H1 (cell line): ENCODE results near the gene EIF2S3B. TPM values are rescaled to one million over a fixed set of nuclear protein-coding genes. Genes with fewer than 3 reads are reported as not detected.
A peak's percentile ranks its signal among the peaks of the same experiment; 100 is the strongest.

Experiments
- CTCF ChIA-PET: fragments of 300-600 bp; sonication (Branson Sonifier 250); formaldehyde crosslinking; loops from one replicate; lab custom pipeline; 2021; ENCODE audit not compliant: partially characterized antibody; lab: Charles Lee
- POLR2A ChIA-PET: fragments of 300-600 bp; sonication (Branson Sonifier 250); formaldehyde crosslinking; loops from one replicate; lab custom pipeline; 2021; ENCODE audit warnings: inconsistent platforms; ENCODE audit not compliant: partially characterized antibody; lab: Charles Lee
- DNase-seq, 2 experiments: peaks; one replicate each; pipeline versions ENCODE4 v3.0.0 to v3.0.0-alpha.2; 2010 to 2022; ENCODE audit warnings: low spot score in 2 of 2, low read depth in 1 of 2, mixed read lengths in 1 of 2
- FAIRE-seq: peaks from 2 replicates; lab custom pipeline; 2011; peaks lifted over from hg19 to GRCh38; lab: Jason Lieb, UNC
- H2AFZ ChIP-seq: 2 replicates; pipeline ENCODE4 v1.8.1; 2012; ENCODE audit warnings: low read length, inconsistent platforms
- H2AK5ac ChIP-seq: 2 replicates; pipeline ENCODE4 v1.6.1; 2013; ENCODE audit warnings: low read depth, low read length
- H2BK120ac ChIP-seq: replicated peaks from 2 replicates; pipeline ENCODE3; 2013; ENCODE audit warnings: low read depth, low read length, inconsistent platforms
- H2BK12ac ChIP-seq: 2 replicates; pipeline ENCODE4 v1.6.1; 2013; ENCODE audit warnings: low read depth, low read length
- H2BK15ac ChIP-seq: 2 replicates; pipeline ENCODE4 v1.6.1; 2013; ENCODE audit warnings: low read length
- H2BK20ac ChIP-seq: 2 replicates; pipeline ENCODE4 v1.6.1; 2013; ENCODE audit warnings: low read length
- H2BK5ac ChIP-seq: 2 replicates; pipeline ENCODE4 v1.6.1; 2013; ENCODE audit warnings: low read depth, low read length
- H3K14ac ChIP-seq: 2 replicates; pipeline ENCODE4 v1.6.1; 2013; ENCODE audit warnings: inconsistent platforms; ENCODE audit not compliant: insufficient read length
- H3K18ac ChIP-seq: 2 replicates; pipeline ENCODE4 v1.6.1; 2013; ENCODE audit warnings: low read length; ENCODE audit errors: extremely low read depth
- H3K23ac ChIP-seq: 2 replicates; pipeline ENCODE4 v1.6.1; 2013; ENCODE audit warnings: inconsistent platforms; ENCODE audit not compliant: insufficient read length
- H3K23me2 ChIP-seq: 2 replicates; pipeline ENCODE4 v1.6.1; 2013; ENCODE audit warnings: low read depth, low read length
- H3K27ac ChIP-seq: 2 replicates; pipeline ENCODE4 v1.6.1; 2011; ENCODE audit warnings: low read depth, low read length, inconsistent platforms
- H3K27me3 ChIP-seq, 4 experiments: replicated peaks in 1 of 4; 1 replicate in 1 of 4; 2 replicates in 3 of 4; pipeline versions ENCODE4 v1.6.1 to v1.8.1; 2011 to 2013; ENCODE audit warnings: low read length in 3 of 4, mild to moderate bottlenecking in 3 of 4, inconsistent platforms in 2 of 4, mixed read lengths in 2 of 4, moderate library complexity in 1 of 4; ENCODE audit not compliant: control insufficient read depth in 3 of 4, insufficient read depth in 3 of 4; ENCODE audit errors: extremely low read depth in 1 of 4
- H3K36me3 ChIP-seq, 4 experiments: 2 replicates each; pipeline versions ENCODE4 v1.6.1 to v1.8.1; 2011 to 2013; ENCODE audit warnings: mild to moderate bottlenecking in 4 of 4, low read length in 3 of 4, moderate library complexity in 2 of 4, control low read depth in 1 of 4, inconsistent platforms in 1 of 4; ENCODE audit not compliant: insufficient read depth in 4 of 4, control insufficient read depth in 2 of 4
- H3K4ac ChIP-seq: replicated peaks from 2 replicates; pipeline ENCODE3; 2013; ENCODE audit warnings: low read length, low read depth, mixed read lengths, inconsistent platforms; ENCODE audit not compliant: insufficient read length
- H3K4me1 ChIP-seq, 4 experiments: replicated peaks in 1 of 4; 1 replicate in 1 of 4; 2 replicates in 3 of 4; pipeline versions ENCODE4 v1.6.1 to v1.8.1; 2011 to 2013; ENCODE audit warnings: low read length in 3 of 4, inconsistent platforms in 2 of 4, mixed read lengths in 1 of 4; ENCODE audit not compliant: insufficient read depth in 4 of 4, control insufficient read depth in 3 of 4
- H3K4me2 ChIP-seq, 2 experiments: 2 replicates each; pipeline versions ENCODE4 v1.6.1 to v1.8.1; 2011 to 2013; ENCODE audit warnings: low read depth in 2 of 2, low read length in 2 of 2, control low read depth in 1 of 2, inconsistent platforms in 1 of 2, mild to moderate bottlenecking in 1 of 2; ENCODE audit not compliant: insufficient read depth in 1 of 2
- H3K4me3 ChIP-seq, 4 experiments: fragments of 200-600, 300-600 bp in 1 of 4; sonication (generic), shearing (Covaris generic), sonication (Bioruptor Twin) in 1 of 4; 2 replicates each; pipeline versions ENCODE4 v1.5.1 to v1.8.1; 2011 to 2016; ENCODE audit warnings: low read length in 4 of 4, low read depth in 3 of 4, control low read depth in 2 of 4, inconsistent platforms in 2 of 4, mild to moderate bottlenecking in 2 of 4, mixed read lengths in 1 of 4, moderate library complexity in 1 of 4; ENCODE audit not compliant: insufficient read depth in 2 of 4; ENCODE audit errors: extremely low read depth in 1 of 4
- H3K56ac ChIP-seq: replicated peaks from 2 replicates; pipeline ENCODE3; 2013; ENCODE audit warnings: low read depth, mild to moderate bottlenecking, mixed read lengths, low read length, inconsistent platforms; ENCODE audit not compliant: insufficient read length
- H3K79me1 ChIP-seq: 2 replicates; pipeline ENCODE4 v1.6.1; 2013; ENCODE audit warnings: low read depth, low read length, control low read depth
- H3K79me2 ChIP-seq, 2 experiments: 2 replicates each; pipeline versions ENCODE4 v1.6.1 to v1.8.1; 2012 to 2013; ENCODE audit warnings: low read length in 2 of 2, mild to moderate bottlenecking in 2 of 2, inconsistent platforms in 1 of 2; ENCODE audit not compliant: insufficient read depth in 2 of 2, control insufficient read depth in 1 of 2
- H3K9ac ChIP-seq, 4 experiments: replicated peaks in 1 of 4; 1 replicate in 1 of 4; 2 replicates in 3 of 4; pipeline versions ENCODE4 v1.6.1 to v1.8.1; 2011 to 2013; ENCODE audit warnings: low read depth in 3 of 4, low read length in 3 of 4, control low read depth in 2 of 4, mild to moderate bottlenecking in 2 of 4, moderate library complexity in 2 of 4, inconsistent platforms in 1 of 4; ENCODE audit errors: extremely low read depth in 1 of 4
- H3K9me3 ChIP-seq, 2 experiments: 2 replicates each; pipeline versions ENCODE4 v1.6.1 to v1.8.1; 2012 to 2013; ENCODE audit warnings: mild to moderate bottlenecking in 2 of 2, moderate library complexity in 2 of 2, control low read depth in 1 of 2, inconsistent platforms in 1 of 2, low read depth in 1 of 2, low read length in 1 of 2, mixed read lengths in 1 of 2; ENCODE audit not compliant: insufficient read depth in 2 of 2
- H4K20me1 ChIP-seq, 2 experiments: replicated peaks in 1 of 2; 2 replicates each; pipeline versions ENCODE3 to v1.8.1; 2011 to 2013; ENCODE audit warnings: inconsistent platforms in 2 of 2, low read length in 2 of 2, mild to moderate bottlenecking in 1 of 2; ENCODE audit not compliant: insufficient read depth in 2 of 2, control insufficient read depth in 1 of 2
- H4K5ac ChIP-seq: 2 replicates; pipeline ENCODE4 v1.6.1; 2013; ENCODE audit warnings: low read length, low read depth, mixed read lengths, inconsistent platforms; ENCODE audit not compliant: insufficient read length
- H4K8ac ChIP-seq: 2 replicates; pipeline ENCODE4 v1.8.0; 2013; ENCODE audit warnings: mild to moderate bottlenecking, moderate library complexity, low read length, inconsistent platforms; ENCODE audit not compliant: insufficient read depth; ENCODE audit errors: extremely low read depth
- H4K91ac ChIP-seq: replicated peaks from 2 replicates; pipeline ENCODE3; 2013; ENCODE audit warnings: low read length, mixed read lengths, inconsistent platforms; ENCODE audit not compliant: insufficient read length
- CBX5 ChIP-seq: fragments of 300-800, 300-1000 bp; sonication (generic); IDR thresholded peaks from 2 replicates; pipeline ENCODE4 v1.7.1; 2016; ENCODE audit warnings: antibody characterized with exemption, low read length, low read depth
- RAD21 ChIP-seq, 2 experiments: IDR thresholded peaks in 1 of 2; conservative IDR thresholded peaks in 1 of 2; 2 replicates each; pipeline ENCODE4 v1.6.1; 2011; ENCODE audit warnings: low read depth in 2 of 2, low read length in 2 of 2, improper control_type of control experiment in 1 of 2, inconsistent platforms in 1 of 2, mild to moderate bottlenecking in 1 of 2, moderate library complexity in 1 of 2
- WGBS, 2 experiments: shearing (Covaris generic) in 1 of 2; methylation state at CpG; one replicate each; pipeline versions ENCODE4 v1.1.6 to v1.1.7; 2013 to 2015; ENCODE audit warnings: low lambda C conversion rate in 2 of 2, mixed read lengths in 2 of 2, inconsistent platforms in 1 of 2, low coverage in 1 of 2, missing lambda C conversion rate in 1 of 2; ENCODE audit not compliant: insufficient replicate concordance in 2 of 2, insufficient coverage in 1 of 2, insufficient read length in 1 of 2; ENCODE audit errors: extremely low coverage in 1 of 2, missing lambda C conversion rate in 1 of 2; 5-methylcytosine and 5-hydroxymethylcytosine counted together
- polyA plus RNA-seq, 7 experiments: library from polyadenylated mRNA; depleted of rRNA in 3 of 7; stranded (reverse) in 5 of 7; unstranded in 2 of 7; fragments of >200 nt in 5 of 7; fragments of 200-250 nt in 2 of 7; gene quantifications; 1 replicate in 5 of 7; 2 replicates in 1 of 7; 4 replicates in 1 of 7; pipeline versions ENCODE4 v1.2.1 to v1.2.3, GENCODE V29; 2011 to 2013; ENCODE audit warnings: missing spikeins in 2 of 7, mixed read lengths in 2 of 7
- total RNA-seq: library from RNA; stranded (reverse); fragmentation: NEBNext Ultra II Directional; extraction: Animal tissue kit (Norgen Biotek cat#: 25700); gene quantifications from 2 replicates; pipeline ENCODE4 v1.2.1, GENCODE V29; 2021

EIF2S3B gene
- total and polyA plus RNA-seq, 2 of the 8 experiments (the other 6 are each of a cell fraction or from before 2014, with no cell fraction given): 3.1 to 6.7 TPM

GRCh38 chr12:10501030-10501429, 4.7 kb upstream of the EIF2S3B start:
- ChIA-PET CTCF (no interaction called here), POLR2A (no interaction called here)
- Histone ChIP-seq H3K79me1 (no peaks in the 10 kb centered on the region), H2BK120ac (no peak overlapping the region), H4K5ac (no peak overlapping the region), H3K23ac (no peak overlapping the region), H3K18ac (no peak overlapping the region), H2AK5ac (no peak overlapping the region), H3K9me3 (no peaks in the 10 kb centered on the region; a peak in 1 of 4 replicates), H4K20me1 (no peaks in the 10 kb centered on the region), H3K4me3 (no peak overlapping the region), H3K56ac (no peak overlapping the region), H4K91ac (no peak overlapping the region), H2BK12ac (no peak overlapping the region), H4K8ac (no peak overlapping the region), H3K79me2 (no peaks in the 10 kb centered on the region), H2BK20ac (no peak overlapping the region), H3K4me1 (no peaks in the 10 kb centered on the region), H3K23me2 (no peaks in the 10 kb centered on the region), H2BK15ac (no peak overlapping the region), H3K4me2 (no peak overlapping the region), H3K14ac (no peak overlapping the region), H3K9ac (no peak overlapping the region), H2AFZ (no peak overlapping the region), H2BK5ac (no peak overlapping the region), H3K27ac (no peak overlapping the region), H3K27me3 (no peaks in the 10 kb centered on the region), H3K4ac (no peak overlapping the region), H3K36me3 (no peaks in the 10 kb centered on the region)
- 59% methylated on average over 3 of the region's 3 CpGs; no CpG with 5 or more reads in 1 of the 2 experiments for WGBS, 2 experiments
- FAIRE-seq (no peak), DNase-seq (no peak)
- TF ChIP-seq CBX5: no peak
- peak in 1 of 2 experiments; percentile 22; a peak in 1 of 4 replicates for TF ChIP-seq RAD21 (IDR thresholded peaks at IDR 0.05 in 1 of 2, conservative IDR thresholded peaks at IDR 0.05 in 1 of 2; ENCODE audit: low read depth in 2 of 2, low read length in 2 of 2)
